Activated CD4-positive, alpha-beta T cell treated with anti-CD3 and anti-CD28 coated beads, Interleukin-2, Interleukin-4, amounts not matched to agents 100 ng/mL and 50 ng/mL, durations not matched to agents 16 hours and 8 hours (primary cell): ENCODE data around the gene SRGAP2C.
"Not testable (repeated sequence)": the region's sequence is repeated elsewhere in the genome, so short reads cannot be mapped to it uniquely, and the experiment has no call there.

Source experiments
- DNase-seq: peaks from one replicate; pipeline ENCODE4 v3.0.0-alpha.2; 2020; ENCODE audit warnings: low spot score

Gene SRGAP2C

DNA sequence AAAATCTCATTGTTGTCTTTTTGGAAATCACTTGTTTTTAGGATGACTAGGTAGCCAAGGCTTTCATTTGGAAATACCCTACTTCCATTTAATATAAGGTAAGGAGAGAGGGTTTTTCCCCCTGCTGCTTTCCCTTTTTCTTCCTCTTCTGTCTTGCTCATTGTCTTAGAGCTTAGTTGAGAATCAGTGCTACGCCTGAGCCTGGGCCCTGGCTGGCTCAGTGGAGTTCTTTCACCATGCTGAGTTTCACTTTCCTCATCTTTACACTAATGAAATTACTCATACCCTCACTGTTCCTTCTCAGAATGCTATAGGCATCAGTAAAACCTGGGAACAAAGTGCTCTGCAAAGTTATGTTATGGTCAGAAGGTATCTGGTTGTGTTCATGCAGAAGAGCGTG lies 154.8 kb downstream of the SRGAP2C start:
- DNase-seq, result not testable (repeated sequence)

DNA sequence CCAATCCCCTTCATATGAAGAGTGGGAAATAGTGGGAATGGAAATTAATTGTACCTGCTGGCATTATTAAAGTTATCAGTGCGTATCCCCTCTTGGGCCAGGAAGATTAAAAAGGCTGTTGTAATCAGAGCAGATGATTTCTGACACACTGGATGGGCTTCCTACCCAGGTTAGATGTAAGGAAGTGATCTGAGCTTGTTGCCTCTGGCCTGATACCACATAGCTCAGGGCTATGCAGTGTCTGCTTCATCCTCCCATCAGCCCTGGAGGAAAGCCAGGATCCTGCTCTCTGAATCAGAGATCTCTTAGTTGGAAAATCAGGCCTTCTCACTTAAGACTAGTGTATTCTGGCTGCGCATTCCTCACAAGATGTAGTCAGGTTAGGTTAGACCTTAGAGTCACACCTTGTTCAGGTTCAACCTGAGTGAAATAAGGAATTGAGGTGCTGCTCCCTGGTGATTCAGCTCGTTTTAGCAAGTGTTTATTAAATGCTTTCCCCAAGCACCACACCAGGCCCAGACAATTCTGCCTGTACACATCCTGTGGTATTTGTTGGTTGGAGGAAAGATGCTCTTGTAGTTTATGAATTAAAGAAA lies 158.6 kb downstream of the SRGAP2C start:
- not testable (repeated sequence) for DNase-seq

DNA sequence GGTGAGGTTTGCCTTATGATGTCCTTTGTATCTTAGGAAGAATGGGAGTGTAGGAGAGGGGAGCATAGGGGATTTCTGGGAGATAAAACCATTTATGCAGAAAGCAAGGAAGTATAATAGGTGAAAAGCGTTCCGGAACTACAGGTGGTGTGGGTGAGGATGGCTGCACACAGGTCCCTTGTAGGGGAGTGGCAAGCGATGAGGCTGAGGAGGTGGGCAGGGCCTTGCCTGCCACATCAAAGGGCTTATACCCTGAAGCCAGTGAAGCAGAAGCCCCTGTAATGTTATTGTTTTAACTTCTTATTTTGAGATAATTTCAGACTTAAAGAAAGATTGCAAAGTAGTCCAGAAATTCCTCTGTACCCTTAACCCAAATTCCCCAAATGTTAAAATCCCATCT lies 159.6 kb downstream of the SRGAP2C start:
- DNase-seq, result not testable (repeated sequence)

DNA sequence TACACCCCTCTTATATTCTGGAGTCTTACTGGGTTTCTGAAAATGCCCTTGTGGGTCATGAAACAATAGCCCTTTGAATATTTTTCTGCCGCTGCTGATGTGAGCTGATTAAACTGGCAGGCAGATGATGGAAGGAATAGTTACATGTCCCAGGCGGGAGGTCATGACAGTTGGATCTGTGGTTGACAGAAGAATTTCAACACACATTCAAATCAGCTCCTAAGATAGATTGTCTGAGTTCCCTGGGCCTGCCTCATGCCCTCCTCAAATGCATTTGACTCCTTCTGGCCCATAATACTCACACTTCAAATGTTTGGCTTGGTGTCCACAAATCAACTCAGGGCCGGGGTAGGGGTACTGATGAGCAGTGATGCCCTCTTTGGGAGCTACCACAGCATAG lies 161.9 kb downstream of the SRGAP2C start:
- DNase-seq, result not testable (repeated sequence)

DNA sequence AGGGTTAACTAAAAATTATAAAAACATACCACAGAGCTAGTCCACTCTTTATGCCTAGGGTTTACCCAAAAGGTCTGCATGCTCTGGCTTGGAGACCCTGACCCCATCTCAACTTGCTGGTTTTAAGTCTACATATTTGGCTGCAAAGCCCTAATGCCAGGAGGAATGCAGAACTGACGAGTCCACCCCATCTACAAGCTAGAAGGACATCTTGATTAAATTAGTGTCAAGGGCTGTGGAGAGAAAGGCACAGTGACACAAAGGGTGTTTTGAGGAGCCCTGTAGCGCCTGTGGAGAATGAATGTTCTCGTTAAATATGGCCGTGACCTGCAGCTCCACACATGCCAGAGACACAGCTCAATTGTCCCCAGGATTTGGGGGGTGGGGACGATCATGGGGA lies 162.7 kb downstream of the SRGAP2C start:
- not testable (repeated sequence) for DNase-seq

DNA sequence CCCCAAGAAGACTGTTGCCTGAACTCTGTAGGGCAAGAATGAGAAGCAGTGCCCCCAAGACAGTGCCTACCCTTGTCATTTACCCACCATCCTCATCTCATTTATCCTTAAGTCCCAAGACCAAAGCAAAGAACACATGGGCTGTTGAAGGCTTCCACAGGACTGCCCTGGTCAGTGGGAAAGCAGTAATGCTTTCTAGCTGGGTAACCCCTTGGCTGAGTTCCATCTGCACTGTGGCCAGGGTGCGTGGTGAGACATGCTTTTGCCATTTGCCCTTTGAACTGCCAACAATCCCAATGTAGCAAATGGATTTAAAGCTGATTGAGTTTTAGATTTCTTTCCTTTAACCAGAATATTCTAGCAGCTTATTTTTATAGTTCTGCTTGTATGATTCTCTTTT lies 163.3 kb downstream of the SRGAP2C start:
- DNase-seq, result not testable (repeated sequence)

DNA sequence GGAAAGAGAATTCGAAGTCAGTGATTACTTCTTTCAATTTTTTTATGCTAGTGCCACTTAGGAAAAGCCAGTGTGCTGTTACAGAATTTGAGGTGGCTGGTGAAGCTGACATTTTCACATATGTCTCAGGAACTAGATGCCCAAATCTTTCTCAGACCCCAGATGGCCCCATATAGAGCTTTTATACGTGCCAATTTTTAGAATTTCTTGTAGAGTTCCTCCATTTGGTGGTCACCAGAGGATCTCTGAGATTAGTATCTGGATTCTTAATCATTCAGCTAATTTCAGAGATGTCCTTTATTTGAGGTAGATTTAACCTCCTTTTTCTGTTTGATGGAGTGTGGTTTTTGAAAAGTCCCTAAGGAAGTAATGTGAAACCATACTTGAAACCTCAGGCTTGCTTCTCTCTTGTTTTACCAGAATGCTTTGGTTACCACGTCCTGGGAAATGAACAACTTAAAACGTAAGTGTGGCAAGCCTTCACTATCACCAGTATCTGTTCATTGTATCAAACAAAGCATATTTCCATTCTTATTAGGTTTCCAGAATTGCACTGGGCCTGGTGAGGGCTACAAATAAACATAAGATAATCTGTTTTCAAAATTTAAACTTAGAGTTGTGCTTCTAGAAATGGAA lies 164.7 kb downstream of the SRGAP2C start:
- DNase-seq, result not testable (repeated sequence)

DNA sequence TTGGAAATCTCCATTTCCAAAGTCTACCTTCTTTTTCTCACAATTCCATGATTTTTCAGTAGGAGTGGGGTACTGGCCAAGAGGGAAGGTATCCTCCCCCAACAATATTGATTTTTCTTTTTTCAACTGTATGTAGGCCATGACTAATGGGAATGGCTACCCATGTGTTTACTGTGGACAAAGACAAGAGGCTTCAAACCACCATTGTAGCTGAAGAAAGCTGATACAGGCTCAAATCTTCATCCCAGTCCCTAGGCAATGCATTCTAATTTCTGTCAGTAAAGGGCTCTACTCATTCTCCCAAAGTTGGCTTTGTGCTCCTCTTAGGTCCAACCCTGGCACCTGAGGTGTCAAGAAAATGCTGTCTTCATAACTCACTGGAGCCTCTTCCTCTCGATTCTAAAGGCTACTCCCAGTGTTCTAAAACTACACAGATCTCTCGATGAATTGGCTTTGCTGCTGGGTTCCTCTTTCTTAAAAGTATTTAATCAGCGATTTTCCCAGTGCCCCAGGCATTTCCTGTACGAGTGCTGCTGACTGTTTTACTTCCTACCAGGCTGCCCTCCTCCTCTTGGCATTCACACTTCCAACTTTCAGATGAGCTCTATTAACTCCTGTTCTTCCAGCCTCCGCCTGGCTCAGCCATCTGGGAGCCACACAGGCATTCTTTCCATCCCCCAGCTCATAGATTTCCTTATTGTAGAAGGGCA lies 171.1 kb downstream of the SRGAP2C start:
- not testable (repeated sequence) for DNase-seq

DNA sequence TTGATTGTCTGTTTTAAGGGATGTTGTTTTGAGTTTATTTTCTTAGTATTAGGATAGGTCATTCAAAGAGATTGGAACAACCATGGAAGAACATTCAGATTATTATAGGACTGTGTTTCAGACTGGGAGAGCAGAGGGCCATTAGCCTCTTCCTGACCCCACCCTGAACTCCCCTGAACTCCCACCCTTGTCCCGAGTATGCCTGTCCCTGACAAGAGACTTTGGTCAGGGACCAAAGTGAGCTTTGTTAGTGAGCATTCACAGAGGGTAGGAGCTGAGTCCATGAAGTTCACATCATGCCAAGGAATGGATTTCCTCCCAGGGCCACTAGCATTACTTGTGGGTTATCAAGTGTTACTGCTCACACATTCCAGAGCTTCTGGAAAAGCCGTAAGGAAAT lies 172.0 kb downstream of the SRGAP2C start:
- DNase-seq, result not testable (repeated sequence)

DNA sequence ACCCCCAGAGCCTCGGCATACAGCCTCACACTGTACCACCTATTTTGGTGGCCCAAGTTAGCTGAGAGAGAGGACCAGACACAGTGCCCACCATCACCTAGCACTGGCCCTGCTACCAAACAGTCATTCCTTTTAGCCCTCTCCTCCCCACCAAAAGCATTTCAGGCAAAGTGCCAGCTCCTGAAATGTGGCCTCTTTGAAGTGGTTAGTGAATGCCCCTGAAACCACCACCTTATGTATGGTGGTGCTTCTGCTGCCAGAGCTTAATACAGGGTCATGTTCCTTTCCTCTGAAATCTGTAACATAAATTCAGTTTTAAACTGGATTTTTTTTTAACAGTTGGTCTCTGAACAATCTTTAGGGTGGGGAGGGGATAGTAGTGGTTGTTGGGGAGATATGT lies 175.8 kb downstream of the SRGAP2C start:
- not testable (repeated sequence) for DNase-seq

DNA sequence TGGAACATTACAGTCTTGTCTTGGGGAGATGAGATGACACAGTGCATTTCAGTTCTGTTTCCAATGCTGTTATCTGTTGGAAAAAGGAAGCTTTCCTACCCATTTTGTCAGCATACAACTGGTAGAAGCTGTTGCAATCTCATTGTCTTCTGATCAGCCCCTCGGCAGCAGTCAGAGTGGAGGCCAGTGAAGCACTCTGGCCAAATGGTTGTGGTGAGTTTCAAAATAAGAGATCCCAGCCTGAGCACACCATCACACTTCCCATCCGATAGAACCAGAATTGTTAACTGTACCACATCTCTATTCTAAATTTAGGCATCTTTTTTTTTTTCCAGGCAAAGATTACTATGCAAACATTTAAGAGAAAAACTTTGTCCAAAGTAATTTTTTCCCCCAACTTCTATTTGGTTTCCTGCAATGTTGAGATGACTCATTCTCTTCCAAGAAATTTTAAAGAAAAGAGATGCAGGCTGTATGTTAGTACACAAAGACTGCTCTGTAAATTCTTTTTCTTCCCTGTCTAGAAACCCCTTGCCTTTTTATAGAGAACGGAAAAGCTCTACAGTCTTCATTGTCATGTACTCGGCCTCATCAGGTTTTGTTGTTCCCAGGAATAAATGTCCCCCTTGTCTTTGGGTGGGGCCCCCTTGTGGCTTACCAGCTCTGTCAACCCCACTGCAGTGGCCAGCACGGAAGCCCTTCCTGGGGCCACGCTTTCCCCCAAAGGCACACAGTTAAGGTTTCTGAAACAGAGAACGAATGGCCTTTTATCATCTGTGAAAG lies 176.9 kb downstream of the SRGAP2C start:
- DNase-seq, result peak; percentile 6

DNA sequence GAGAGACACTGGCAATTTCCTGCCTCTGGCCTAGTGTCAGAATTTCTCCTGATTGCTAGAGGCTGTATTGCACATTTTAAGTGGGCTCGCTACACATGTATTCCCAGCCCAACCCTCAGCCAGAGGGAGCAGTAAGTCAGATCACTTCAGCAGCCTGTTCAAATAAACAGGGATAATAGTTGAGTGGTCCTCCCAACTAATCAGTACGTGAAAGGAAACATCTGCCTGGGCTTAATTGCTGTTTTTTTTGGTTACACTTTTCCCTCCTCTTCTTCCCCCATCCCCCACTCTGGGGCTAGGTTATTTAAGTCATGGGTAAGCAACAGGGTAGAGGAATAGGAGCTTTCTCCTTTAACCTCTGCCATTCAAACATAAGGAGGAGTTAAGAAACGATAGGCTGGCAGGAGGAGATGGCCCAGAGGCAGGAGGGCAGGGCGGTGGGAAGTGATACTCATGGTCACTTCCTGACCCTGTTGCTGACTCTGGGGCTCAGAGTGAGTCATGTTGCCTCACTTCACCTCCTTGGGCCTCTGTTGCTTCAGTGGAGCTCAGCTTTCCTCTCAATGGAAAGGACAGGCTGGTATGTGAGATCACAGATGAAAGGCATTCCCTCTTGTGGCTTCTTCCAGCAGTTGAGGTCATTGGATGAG lies 177.6 kb downstream of the SRGAP2C start:
- DNase-seq, result peak; percentile 42

DNA sequence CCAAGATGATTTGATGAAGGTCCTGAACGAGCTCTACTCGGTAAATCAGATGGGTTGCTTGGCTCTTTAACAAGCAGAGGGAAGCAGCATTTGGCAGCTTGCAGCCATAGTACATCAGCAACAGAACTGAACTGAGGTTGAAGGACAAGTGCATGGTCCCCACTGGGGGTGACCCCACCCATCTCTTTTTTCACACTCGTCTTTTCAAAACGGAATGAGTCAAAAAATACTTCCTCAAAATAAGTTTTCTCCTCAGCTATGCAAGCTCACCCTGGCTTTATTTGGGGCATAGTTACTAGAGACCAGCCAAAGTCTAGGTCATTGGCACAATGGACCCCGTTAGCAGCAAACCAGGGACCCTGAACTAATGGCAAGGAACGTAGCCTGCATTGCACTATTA lies 180.5 kb downstream of the SRGAP2C start:
- DNase-seq, result not testable (repeated sequence)

DNA sequence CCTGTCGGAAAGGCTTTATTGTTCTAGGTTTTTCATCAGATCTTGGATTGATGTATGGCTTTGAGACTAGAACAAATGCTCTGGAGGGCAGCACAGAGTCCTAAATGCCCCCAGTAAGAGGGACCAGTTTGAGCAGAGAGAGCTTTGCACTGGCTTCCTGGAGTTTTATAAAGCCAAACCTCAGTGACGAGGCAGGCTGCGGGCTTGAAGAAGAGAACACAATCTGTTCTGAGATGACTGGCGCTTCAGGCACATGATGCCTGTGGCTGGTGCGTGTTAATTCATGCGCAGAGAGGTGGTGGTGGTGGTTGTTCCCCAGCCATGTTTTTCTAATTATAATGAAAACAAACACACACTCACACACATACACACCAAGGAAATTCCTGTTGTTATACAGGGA lies 180.9 kb downstream of the SRGAP2C start:
- peak; percentile 64 for DNase-seq

DNA sequence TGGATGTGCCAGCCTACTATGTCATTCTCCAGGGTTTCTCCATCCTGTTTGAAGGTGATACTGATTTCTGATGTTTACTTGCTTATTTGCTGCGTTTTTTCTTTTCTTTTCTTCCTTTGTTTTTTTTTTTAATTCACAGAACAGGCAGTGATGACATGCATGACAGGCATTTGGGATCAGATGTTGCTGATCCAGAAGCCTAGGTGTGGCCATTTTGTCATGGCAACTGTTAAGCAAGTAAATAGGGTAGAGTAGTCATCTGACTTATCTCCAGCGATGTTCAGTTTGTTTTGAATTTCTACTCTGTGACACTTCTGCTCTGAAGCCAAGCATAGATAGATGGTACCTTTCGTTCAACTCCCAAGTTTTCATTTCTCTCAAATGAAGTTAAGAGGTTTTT lies 181.4 kb downstream of the SRGAP2C start:
- not testable (repeated sequence) for DNase-seq

DNA sequence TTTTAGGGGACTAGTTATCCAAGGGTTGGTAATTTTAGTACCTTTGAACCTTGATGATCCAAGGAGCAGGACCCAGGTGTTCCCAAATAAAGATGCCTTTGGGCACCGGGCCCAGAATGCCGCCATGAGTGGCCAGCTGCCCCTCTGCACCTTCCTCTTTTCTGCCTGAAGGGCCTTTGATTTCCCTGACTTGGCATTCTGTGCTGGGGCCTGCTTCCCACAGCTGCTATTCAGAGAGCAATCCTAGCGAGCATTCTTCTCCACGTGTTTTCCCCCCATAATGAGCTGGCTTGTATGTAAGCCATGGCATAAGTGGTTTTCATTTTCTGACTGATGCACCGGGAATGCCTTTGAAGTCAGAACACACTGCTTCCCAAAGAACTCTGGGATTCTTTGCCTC lies 184.1 kb downstream of the SRGAP2C start:
- DNase-seq, result not testable (repeated sequence)

DNA sequence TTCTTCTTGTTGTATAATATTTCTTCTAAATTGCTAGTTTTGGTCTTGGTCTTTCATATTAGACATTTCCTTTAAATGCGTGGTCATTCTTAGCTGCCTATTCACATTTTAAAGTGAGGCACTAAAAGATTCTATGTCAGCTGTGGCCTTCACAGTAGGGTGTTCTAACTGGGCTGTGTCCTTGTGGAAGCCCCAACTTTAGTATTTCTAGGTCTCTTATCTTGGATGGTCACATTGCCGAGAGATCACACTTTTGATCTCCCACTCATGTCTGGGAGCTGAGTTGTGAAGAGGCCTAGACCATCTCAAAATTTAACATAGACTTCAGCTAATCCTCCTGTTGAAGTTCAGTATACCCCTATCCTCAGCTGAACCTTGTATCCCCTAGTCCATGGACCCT lies 185.2 kb downstream of the SRGAP2C start:
- not testable (repeated sequence) for DNase-seq

DNA sequence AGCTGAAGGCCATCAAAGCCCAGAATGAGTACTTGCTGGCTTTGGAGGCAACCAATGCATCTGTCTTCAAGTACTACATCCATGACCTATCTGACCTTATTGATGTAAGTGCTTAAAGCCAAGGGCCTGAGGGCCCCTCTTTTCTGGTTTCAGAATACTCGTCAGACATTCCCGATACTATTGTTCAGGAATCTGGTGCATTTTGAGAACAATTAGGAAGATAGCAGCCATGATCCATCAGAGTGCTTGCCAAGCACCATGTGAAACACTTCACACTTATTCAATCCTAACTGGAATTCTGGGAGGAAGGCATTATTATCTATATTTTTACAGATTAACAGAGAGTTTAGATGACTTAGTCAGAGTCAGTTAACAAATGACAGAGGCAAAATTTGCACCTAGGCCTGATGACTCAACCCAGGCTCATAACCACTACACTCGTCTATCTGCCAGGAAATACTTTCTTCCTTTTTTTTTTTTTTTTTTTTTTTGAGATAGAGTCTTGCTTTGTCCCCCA lies 190.1 kb downstream of the SRGAP2C start:
- not testable (repeated sequence) for DNase-seq

DNA sequence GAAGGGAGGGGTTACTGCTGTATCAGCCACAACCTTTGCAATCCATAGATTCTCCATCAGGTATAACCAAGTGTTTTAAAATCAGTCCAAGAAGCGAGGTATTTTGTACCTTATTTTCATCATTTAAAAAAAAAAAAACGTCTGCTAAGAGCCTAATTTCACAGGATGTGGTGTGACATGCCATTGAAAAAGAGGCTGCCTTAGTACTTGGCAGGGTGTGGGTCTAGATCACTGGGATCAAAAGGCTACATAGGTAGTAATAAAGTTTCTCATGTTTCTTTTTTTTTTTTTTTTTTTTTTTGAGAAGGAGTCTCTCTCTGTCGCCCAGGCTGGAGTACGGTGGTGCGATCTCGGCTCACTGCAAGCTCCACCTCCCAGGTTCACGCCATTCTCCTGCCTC lies 192.2 kb downstream of the SRGAP2C start:
- not testable (repeated sequence) for DNase-seq

DNA sequence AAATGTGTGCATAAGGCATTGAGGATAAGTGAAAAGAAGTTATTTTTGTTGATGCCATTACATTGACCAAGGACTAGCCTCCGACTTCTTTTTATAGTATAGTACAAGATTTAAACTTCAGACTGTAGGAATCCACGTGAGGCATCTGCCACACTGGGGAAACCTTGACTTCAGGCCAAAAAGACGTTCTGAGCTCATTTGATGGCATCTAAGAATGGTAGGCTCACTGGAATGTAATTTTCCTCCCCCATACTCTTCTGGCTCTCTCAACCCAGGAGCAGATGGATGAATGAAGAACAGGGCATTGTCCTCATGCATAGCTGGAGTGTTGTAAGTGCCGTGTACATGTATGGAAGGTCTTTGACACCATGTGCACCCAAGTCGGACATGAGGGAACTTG lies 194.0 kb downstream of the SRGAP2C start:
- not testable (repeated sequence) for DNase-seq

DNA sequence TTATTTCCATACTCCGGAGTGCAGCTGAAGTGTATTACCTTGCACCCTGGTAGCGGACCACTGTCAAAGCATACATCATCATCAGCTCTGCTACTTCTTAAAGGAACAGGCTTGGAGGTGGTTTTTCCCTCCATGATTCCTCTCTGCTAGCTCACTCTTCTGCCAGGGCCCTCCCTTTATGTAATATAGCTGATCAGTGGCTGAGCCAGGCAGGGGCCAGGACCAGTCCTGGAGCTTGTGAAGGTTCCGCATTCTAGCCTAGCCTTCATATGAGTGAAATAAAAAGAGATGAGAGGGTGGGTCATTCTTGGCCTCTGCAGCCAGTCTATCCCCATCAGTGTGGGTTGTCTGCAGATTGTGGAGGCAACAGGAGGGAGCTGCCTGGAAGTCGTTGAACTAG lies 200.0 kb downstream of the SRGAP2C start:
- DNase-seq, result not testable (repeated sequence)

DNA sequence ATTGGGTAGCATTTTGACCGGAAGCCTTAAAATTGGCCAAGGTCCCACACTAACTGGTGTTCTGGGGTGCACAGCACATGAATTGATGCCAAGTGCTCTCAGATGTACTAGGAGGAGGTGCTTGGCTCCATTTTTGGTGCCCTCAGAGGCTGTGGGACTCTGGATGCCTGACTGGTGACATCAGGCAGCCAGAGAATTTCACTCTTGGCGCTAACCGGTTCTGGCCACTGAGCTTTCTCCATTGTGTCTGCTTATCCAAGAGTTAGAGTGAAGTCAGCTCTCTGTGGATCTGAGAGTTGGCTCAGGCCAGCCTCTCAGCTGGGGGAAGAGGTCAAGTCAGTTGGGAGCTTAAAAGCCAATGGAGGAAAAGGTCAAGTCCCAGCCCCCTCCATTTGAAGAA lies 200.4 kb downstream of the SRGAP2C start:
- DNase-seq, result not testable (repeated sequence)
